K562 (cell line): ENCODE results near the gene SYNGR3. TPM values are rescaled to one million over a fixed set of nuclear protein-coding genes. Genes with fewer than 3 reads are reported as not detected.

Experiments
- ATAC-seq: fragments of 200-7000 bp; cut with Tn5 transposase; 3 replicates; pipeline ENCODE4 v1.9.1; 2020; ENCODE audit warnings: moderate library complexity
- BruUV-seq: library from RNA; stranded (reverse); fragments of 400-500 nt; replicated peaks from 2 replicates; lab custom pipeline; 2021; lab: Mats Ljungman, UMichigan
- CTCF ChIA-PET: fragments of 300-600 bp; formaldehyde crosslinking; extraction: SDS; loops from one replicate; lab custom pipeline; 2021; ENCODE audit warnings: low intra/inter-chr PET ratio; lab: Yijun Ruan, JAX
- POLR2A ChIA-PET: fragments of 300-600, 350-650 bp; sonication (Branson Sonifier 250); formaldehyde crosslinking; extraction: SDS; loops from one replicate; lab custom pipeline; 2021; ENCODE audit warnings: antibody characterized with exemption, inconsistent platforms; lab: Yijun Ruan, JAX
- DNase-seq, 4 experiments: peaks; one replicate each; pipeline versions ENCODE4 v3.0.0 to v3.0.0-alpha.2; 2011 to 2018; ENCODE audit warnings: low spot score in 3 of 4, mixed read lengths in 3 of 4; ENCODE audit errors: extremely low read depth in 1 of 4
- FAIRE-seq: peaks from 2 replicates; lab custom pipeline; 2011; peaks lifted over from hg19 to GRCh38; lab: Jason Lieb, UNC
- H2AFZ ChIP-seq: 2 replicates; pipeline ENCODE4 v1.6.0; 2011; ENCODE audit warnings: low read depth, low read length, control low read depth, inconsistent platforms
- H3K27ac ChIP-seq: fragments of 200-600 bp; 3 replicates; pipeline ENCODE4 v1.8.0; 2011; ENCODE audit warnings: low read depth, mild to moderate bottlenecking, control low read depth, inconsistent platforms, low read length, moderate library complexity, mixed read lengths; ENCODE audit errors: extremely low read depth
- H3K27me3 ChIP-seq, 2 experiments: fragments of 300-600 bp in 1 of 2; 2 replicates in 1 of 2; 3 replicates in 1 of 2; pipeline versions ENCODE4 v1.6.0 to v1.8.0; 2011; ENCODE audit warnings: inconsistent platforms in 2 of 2, low read length in 2 of 2, mild to moderate bottlenecking in 1 of 2, mixed read lengths in 1 of 2, moderate library complexity in 1 of 2; ENCODE audit not compliant: control insufficient read depth in 2 of 2, insufficient read depth in 2 of 2
- H3K36me3 ChIP-seq: fragments of 300-600 bp; 3 replicates; pipeline ENCODE4 v1.8.0; 2011; ENCODE audit warnings: mild to moderate bottlenecking, low read length, inconsistent platforms; ENCODE audit not compliant: control insufficient read depth, insufficient read depth
- H3K4me1 ChIP-seq, 2 experiments: fragments of 200-600 bp in 1 of 2; replicated peaks in 1 of 2; 2 replicates in 1 of 2; 3 replicates in 1 of 2; pipeline versions ENCODE4 v1.5.1 to v1.8.0; 2011; ENCODE audit warnings: inconsistent platforms in 2 of 2, low read length in 2 of 2, mild to moderate bottlenecking in 1 of 2, mixed read lengths in 1 of 2, moderate library complexity in 1 of 2; ENCODE audit not compliant: control insufficient read depth in 2 of 2, insufficient read depth in 2 of 2
- H3K4me2 ChIP-seq: 2 replicates; pipeline ENCODE4 v1.6.1; 2011; ENCODE audit warnings: low read length, control low read depth, inconsistent platforms, mixed read lengths; ENCODE audit not compliant: insufficient read depth
- H3K4me3 ChIP-seq: fragments of 200-600 bp; sonication (generic), shearing (Covaris generic); 2 replicates; pipeline ENCODE4 v1.5.1; 2016; ENCODE audit warnings: control low read depth, inconsistent platforms
- H3K79me2 ChIP-seq: fragments of 200-600 bp; 3 replicates; pipeline ENCODE4 v1.8.0; 2011; ENCODE audit warnings: low read length, inconsistent platforms; ENCODE audit not compliant: control insufficient read depth, insufficient read depth
- H3K9ac ChIP-seq, 2 experiments: 2 replicates each; pipeline versions ENCODE4 v1.6.0 to v1.6.1; 2011; ENCODE audit warnings: low read depth in 2 of 2, low read length in 2 of 2, control low read depth in 1 of 2, inconsistent platforms in 1 of 2, mild to moderate bottlenecking in 1 of 2, mixed read lengths in 1 of 2; ENCODE audit not compliant: insufficient read depth in 1 of 2
- H3K9me1 ChIP-seq: one replicate; pipeline ENCODE4 v1.6.0; 2011; ENCODE audit warnings: inconsistent platforms, mild to moderate bottlenecking, low read length, moderate library complexity; ENCODE audit not compliant: control insufficient read depth, insufficient read depth
- H3K9me3 ChIP-seq: replicated peaks from 2 replicates; pipeline ENCODE4 v1.5.1; 2011; ENCODE audit warnings: low read depth, low read length, inconsistent platforms; ENCODE audit not compliant: control insufficient read depth, insufficient read depth
- H4K20me1 ChIP-seq: replicated peaks from 2 replicates; pipeline ENCODE4 v1.6.1; 2011; ENCODE audit warnings: low read length, inconsistent platforms, mixed read lengths; ENCODE audit not compliant: control insufficient read depth, insufficient read depth
- CTBP1 ChIP-seq: fragments of 450-650 bp; IDR thresholded peaks from 2 replicates; pipeline ENCODE4 v1.6.1; 2016; ENCODE audit warnings: borderline replicate concordance
- EWSR1 ChIP-seq: fragments of 450-650 bp; IDR thresholded peaks from 2 replicates; pipeline ENCODE4 v1.6.1; 2018; ENCODE audit warnings: borderline replicate concordance, mild to moderate bottlenecking, low read depth, moderate library complexity; ENCODE audit not compliant: partially characterized antibody
- HDAC6 ChIP-seq: IDR thresholded peaks from 2 replicates; pipeline ENCODE4 v1.6.1; 2012; ENCODE audit warnings: low read depth, mild to moderate bottlenecking, control low read depth, inconsistent platforms, low read length, moderate library complexity
- HMG20A ChIP-seq: fragments of 450-650 bp; formaldehyde crosslinking; conservative IDR thresholded peaks from 2 replicates; pipeline ENCODE4 v1.4.0; 2020; ENCODE audit warnings: mild to moderate bottlenecking, mixed read lengths
- MTF1 ChIP-seq: fragments of 250-450 bp; sonication (Bioruptor Pico); IDR thresholded peaks from 2 replicates; pipeline ENCODE4 v1.9.0; 2021; ENCODE audit warnings: moderate library complexity, mild to moderate bottlenecking, inconsistent platforms, borderline replicate concordance
- NFRKB ChIP-seq: fragments of 450-650 bp; IDR thresholded peaks from 2 replicates; pipeline ENCODE4 v1.6.1; 2016; ENCODE audit warnings: low read depth
- PTRF ChIP-seq: fragments of 450-650 bp; IDR thresholded peaks from 2 replicates; pipeline ENCODE4 v1.6.1; 2016; ENCODE audit warnings: mild to moderate bottlenecking, missing genetic modification characterization, missing compliant biosample characterization
- ZC3H11A ChIP-seq: IDR thresholded peaks from 2 replicates; pipeline ENCODE4 v1.6.1; 2012; ENCODE audit warnings: low read depth, low read length, improper control_type of control experiment
- ZNF282 ChIP-seq: sonication (generic); formaldehyde crosslinking; IDR thresholded peaks from 2 replicates; pipeline ENCODE4 v1.8.1; 2023; ENCODE audit warnings: missing genetic modification reagents
- ZNF76 ChIP-seq: fragments of 250-450 bp; sonication (Bioruptor Pico); IDR thresholded peaks from 2 replicates; pipeline ENCODE4 v1.4.0; 2020; ENCODE audit warnings: mild to moderate bottlenecking, moderate library complexity, borderline replicate concordance
- WGBS: fragments of 100-300 bp; shearing (Covaris generic); methylation state at CpG from one replicate; pipeline ENCODE4 v1.1.6; 2016; ENCODE audit warnings: low coverage, mixed read lengths; ENCODE audit not compliant: insufficient coverage; ENCODE audit errors: missing lambda C conversion rate; 5-methylcytosine and 5-hydroxymethylcytosine counted together
- in situ Hi-C: fragments of 300-500 bp; cut with MboI; formaldehyde crosslinking; loops from 4 replicates; pipeline ENCODE4 v1.15.0; 2018; ENCODE audit warnings: inconsistent platforms, mixed read lengths
- intact Hi-C: fragments of 100-400 bp; cut with micrococcal nuclease; formaldehyde crosslinking; loops from 2 replicates; pipeline ENCODE4 v1.14.2; 2022
- polyA plus RNA-seq, 8 experiments: library from polyadenylated mRNA; depleted of rRNA in 4 of 8; stranded (reverse) in 5 of 8; unstranded in 3 of 8; fragments of >200 nt; fragmentation: Nextera tagmentation in 2 of 8; fragmentation: Illumina TruSeq in 1 of 8; extraction: Ambion mirVana in 2 of 8; extraction: Trizol in 1 of 8; gene quantifications; 2 replicates each; pipeline versions ENCODE4 v1.2.1 to v1.2.3, GENCODE V29; 2011 to 2014; ENCODE audit warnings: inconsistent platforms in 1 of 8, missing spikeins in 1 of 8
- total RNA-seq, 7 experiments: library from RNA; depleted of rRNA in 6 of 7; stranded (reverse); fragments of >200 nt in 6 of 7; fragmentation: Illumina TruSeq in 2 of 7; extraction: Trizol in 2 of 7; gene quantifications; 2 replicates each; pipeline versions ENCODE4 v1.2.1 to v1.2.3, GENCODE V29; 2011 to 2021; ENCODE audit warnings: low replicate concordance in 1 of 7
- TF ChIP-seq, protein P1 (sequence below): sonication (generic); formaldehyde crosslinking; IDR thresholded peaks from 2 replicates; pipeline ENCODE4 v1.8.0; 2023; ENCODE audit warnings: mild to moderate bottlenecking, missing genetic modification reagents
- TF ChIP-seq, protein P2 (sequence below), 2 experiments: fragments of 250-450 bp in 1 of 2; fragments of 450-650 bp in 1 of 2; sonication (Bioruptor Pico) in 1 of 2; IDR thresholded peaks; 2 replicates each; pipeline versions ENCODE4 v1.6.1 to v1.8.0; 2016 to 2021; ENCODE audit warnings: mild to moderate bottlenecking in 2 of 2, moderate library complexity in 2 of 2, missing compliant biosample characterization in 1 of 2, missing genetic modification characterization in 1 of 2
- TF ChIP-seq, protein P3 (sequence below): sonication (generic); formaldehyde crosslinking; IDR thresholded peaks from 2 replicates; pipeline ENCODE4 v1.8.1; 2022; ENCODE audit warnings: missing genetic modification reagents

The SYNGR3 gene
- total and polyA plus RNA-seq, 9 of the 15 experiments (the other 6 are each of a cell fraction or from before 2014, with no cell fraction given): 3.7 to 69.2 (median 36.3) TPM

DNA sequence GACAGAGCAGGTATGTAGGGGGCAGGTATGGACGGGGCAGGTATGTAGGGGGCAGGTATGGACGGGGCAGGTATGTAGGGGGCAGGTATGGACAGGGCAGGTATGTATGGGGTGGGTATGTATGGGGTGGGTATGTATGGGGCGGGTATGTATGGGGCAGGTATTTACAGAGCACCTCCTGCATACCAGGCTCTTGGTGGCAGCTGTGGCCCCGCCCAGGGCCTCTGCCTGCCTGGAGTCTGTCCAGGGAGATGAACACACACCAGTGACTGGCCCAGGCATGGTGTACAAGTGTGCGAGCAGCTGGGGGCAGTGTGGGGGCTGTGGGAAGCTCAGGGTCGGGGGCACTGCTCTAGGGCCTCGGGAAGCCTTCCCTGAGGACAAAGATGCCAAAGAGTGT lies 39.7 kb upstream of the SYNGR3 start:
- H3K9ac ChIP-seq: no peak overlapping the region
- H4K20me1 ChIP-seq: no peaks in the 10 kb centered on the region
- in situ Hi-C loops (no loop called here), intact Hi-C loops (no loop called here)
- H3K9me1 ChIP-seq: no peaks in the 10 kb centered on the region
- no peaks in the 10 kb centered on the region for H3K79me2 ChIP-seq
- BruUV-seq: no TSS peak
- DNase-seq (no peak), ATAC-seq (no peak), FAIRE-seq (no peak)
- POLR2A ChIA-PET: interaction anchor here (0.6 to 5.6 kb wide), 3 partner anchors 10 to 47 kb away, joined by 3 to 37 read pairs (median 5); partner anchors contain the start of gene RPS2
- no peak overlapping the region for H3K27ac ChIP-seq
- no peaks in the 10 kb centered on the region for H3K27me3 ChIP-seq
- no peaks in the 10 kb centered on the region for H3K36me3 ChIP-seq
- no peak overlapping the region for H3K4me3 ChIP-seq
- 49% methylated on average over 3 of the region's 7 CpGs for WGBS
- no peak overlapping the region for H2AFZ ChIP-seq
- H3K4me1 ChIP-seq: peaks cover 3 to 57% of the 10 kb centered on the region in 2 experiments; a peak in 4 of 5 replicates
- CTCF ChIA-PET: interaction anchor here (0.5 kb wide), 1 partner anchor 167 kb away, joined by 3 read pairs; the partner anchor contains the start of gene NUBP2
- H3K9me3 ChIP-seq: no peaks in the 10 kb centered on the region
- H3K4me2 ChIP-seq: no peak overlapping the region
- TF ChIP-seq NFRKB (no peak), ZNF76 (CRISPR knock-in tag) (no peak), ZNF282 (CRISPR knock-in tag) (no peak), MTF1 (CRISPR knock-in tag) (no peak), HDAC6 (no peak), EWSR1 (no peak), HMG20A (CRISPR knock-in tag) (no peak), ZC3H11A (no peak), CTBP1 (no peak), PTRF (tag) (no peak)
- TF ChIP-seq, protein P1, sequence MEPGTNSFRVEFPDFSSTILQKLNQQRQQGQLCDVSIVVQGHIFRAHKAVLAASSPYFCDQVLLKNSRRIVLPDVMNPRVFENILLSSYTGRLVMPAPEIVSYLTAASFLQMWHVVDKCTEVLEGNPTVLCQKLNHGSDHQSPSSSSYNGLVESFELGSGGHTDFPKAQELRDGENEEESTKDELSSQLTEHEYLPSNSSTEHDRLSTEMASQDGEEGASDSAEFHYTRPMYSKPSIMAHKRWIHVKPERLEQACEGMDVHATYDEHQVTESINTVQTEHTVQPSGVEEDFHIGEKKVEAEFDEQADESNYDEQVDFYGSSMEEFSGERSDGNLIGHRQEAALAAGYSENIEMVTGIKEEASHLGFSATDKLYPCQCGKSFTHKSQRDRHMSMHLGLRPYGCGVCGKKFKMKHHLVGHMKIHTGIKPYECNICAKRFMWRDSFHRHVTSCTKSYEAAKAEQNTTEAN (CRISPR knock-in tag): no peak
- TF ChIP-seq, protein P2, sequence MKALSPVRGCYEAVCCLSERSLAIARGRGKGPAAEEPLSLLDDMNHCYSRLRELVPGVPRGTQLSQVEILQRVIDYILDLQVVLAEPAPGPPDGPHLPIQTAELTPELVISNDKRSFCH (CRISPR knock-in tag; IDR thresholded peaks at IDR 0.05): no peak
- TF ChIP-seq, protein P2 (tag; IDR thresholded peaks at IDR 0.05): no peak
- TF ChIP-seq, protein P3, sequence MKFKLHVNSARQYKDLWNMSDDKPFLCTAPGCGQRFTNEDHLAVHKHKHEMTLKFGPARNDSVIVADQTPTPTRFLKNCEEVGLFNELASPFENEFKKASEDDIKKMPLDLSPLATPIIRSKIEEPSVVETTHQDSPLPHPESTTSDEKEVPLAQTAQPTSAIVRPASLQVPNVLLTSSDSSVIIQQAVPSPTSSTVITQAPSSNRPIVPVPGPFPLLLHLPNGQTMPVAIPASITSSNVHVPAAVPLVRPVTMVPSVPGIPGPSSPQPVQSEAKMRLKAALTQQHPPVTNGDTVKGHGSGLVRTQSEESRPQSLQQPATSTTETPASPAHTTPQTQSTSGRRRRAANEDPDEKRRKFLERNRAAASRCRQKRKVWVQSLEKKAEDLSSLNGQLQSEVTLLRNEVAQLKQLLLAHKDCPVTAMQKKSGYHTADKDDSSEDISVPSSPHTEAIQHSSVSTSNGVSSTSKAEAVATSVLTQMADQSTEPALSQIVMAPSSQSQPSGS (CRISPR knock-in tag): no peak
